HG02588 (cell line): ENCODE data around the gene EPHB4.
A peak's percentile ranks its signal among the peaks of the same experiment; 100 is the strongest.
"Not testable (repeated sequence)": the region's sequence is repeated elsewhere in the genome, so short reads cannot be mapped to it uniquely, and the experiment has no call there.

Experiments used
- ATAC-seq: cut with Tn5 transposase; IDR thresholded peaks from one replicate; pipeline ENCODE4 v1.9.1; 2021; ENCODE audit warnings: mild to moderate bottlenecking, moderate library complexity; ENCODE audit not compliant: unreplicated experiment

EPHB4 gene

GRCh38 chr7:100822236-100823139, 4.8 kb downstream of the EPHB4 start:
- ATAC-seq, result no peak

GRCh38 chr7:100819586-100819985, 7.7 kb downstream of the EPHB4 start:
- no peak for ATAC-seq

- ATAC-seq, result no peak
Observed at GRCh38 chr7:100818825-100819224, 8.5 kb downstream of the EPHB4 start.

- ATAC-seq, result no peak
Observed at GRCh38 chr7:100818366-100818765, 9.0 kb downstream of the EPHB4 start.

GRCh38 chr7:100817097-100817496, 10.2 kb downstream of the EPHB4 start:
- ATAC-seq, result no peak

- ATAC-seq, result not testable (repeated sequence)
Observed at GRCh38 chr7:100816515-100816914, 10.8 kb downstream of the EPHB4 start.

GRCh38 chr7:100812729-100813128, 14.6 kb downstream of the EPHB4 start:
- no peak for ATAC-seq

- ATAC-seq, result no peak
Observed at GRCh38 chr7:100811480-100811879, 15.8 kb downstream of the EPHB4 start.

- no peak for ATAC-seq
Observed at GRCh38 chr7:100808354-100808875, 18.9 kb downstream of the EPHB4 start.

- not testable (repeated sequence) for ATAC-seq
Observed at GRCh38 chr7:100806883-100807282, 20.4 kb downstream of the EPHB4 start.

GRCh38 chr7:100806276-100806675, 21.0 kb downstream of the EPHB4 start:
- no peak for ATAC-seq

GRCh38 chr7:100804681-100805431, 22.5 kb downstream of the EPHB4 start:
- no peak for ATAC-seq

GRCh38 chr7:100803398-100804161, 23.7 kb downstream of the EPHB4 start:
- ATAC-seq, result peak; percentile 95

GRCh38 chr7:100802951-100803350, 24.4 kb downstream of the EPHB4 start:
- no peak for ATAC-seq

- ATAC-seq, result no peak
Observed at GRCh38 chr7:100801833-100802568, 25.3 kb downstream of the EPHB4 start.

GRCh38 chr7:100799037-100799896, 28.1 kb downstream of the EPHB4 start:
- no peak for ATAC-seq

- ATAC-seq, result no peak
Observed at GRCh38 chr7:100794741-100795140, 32.6 kb downstream of the EPHB4 start.

- ATAC-seq, result no peak
Observed at GRCh38 chr7:100793806-100794660, 33.3 kb downstream of the EPHB4 start.
